ENCODE results near the gene IL26.
"Not testable (repeated sequence)": the region's sequence is repeated elsewhere in the genome, so short reads cannot be mapped to it uniquely, and the experiment has no call there.

IL26 gene

DNA sequence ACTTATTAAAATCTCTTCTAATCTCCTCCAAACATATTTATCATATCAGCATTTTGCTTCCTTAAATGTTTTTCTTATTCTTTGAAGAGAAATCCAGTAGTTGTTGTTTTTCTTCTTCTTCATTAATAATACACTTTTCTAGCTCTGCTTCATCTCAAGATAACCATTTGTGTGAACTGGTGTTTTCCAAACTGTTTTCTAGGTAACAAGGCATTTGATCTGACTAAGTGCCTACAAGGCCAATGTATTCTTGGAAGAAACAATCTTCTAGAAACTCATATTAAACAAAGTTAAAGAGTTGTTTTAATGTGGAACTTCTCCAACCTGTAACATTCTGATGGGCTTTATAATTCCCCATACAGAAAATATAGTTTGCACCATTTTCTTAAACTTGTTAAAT is 35.3 kb downstream of the IL26 start:
- no peak for DNase-seq

- DNase-seq, result peak; percentile 31
Measured at GRCh38 chr12:68189821-68190242, 35.8 kb downstream of the IL26 start.

GRCh38 chr12:68185598-68185997 is 40.0 kb downstream of the IL26 start:
- DNase-seq, result no peak

GRCh38 chr12:68180792-68181744 is 44.5 kb downstream of the IL26 start:
- peak; percentile 82 for DNase-seq

- no peak for DNase-seq
Measured at GRCh38 chr12:68178774-68179439, 46.7 kb downstream of the IL26 start.

DNA sequence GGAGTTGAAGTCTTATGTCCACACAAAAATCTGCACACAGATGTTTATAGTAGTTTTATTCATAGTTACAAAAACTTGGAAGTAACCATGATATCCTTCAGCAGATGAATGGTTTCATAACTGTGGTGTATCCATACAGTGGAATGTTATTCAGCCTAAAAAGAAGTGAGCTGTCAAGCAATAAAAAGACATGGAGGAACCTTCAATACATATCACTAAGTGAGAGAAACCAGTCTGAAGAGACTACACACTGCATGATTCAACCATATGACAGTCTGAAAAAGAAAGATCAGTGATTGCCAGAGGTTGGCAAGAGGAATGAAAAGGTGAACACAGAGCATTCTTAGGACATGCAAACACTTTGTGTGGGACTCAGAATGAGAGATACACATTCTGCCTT is 47.4 kb downstream of the IL26 start:
- DNase-seq, result no peak

- no peak for DNase-seq
Measured at GRCh38 chr12:68177562-68177961, 48.0 kb downstream of the IL26 start.

DNA sequence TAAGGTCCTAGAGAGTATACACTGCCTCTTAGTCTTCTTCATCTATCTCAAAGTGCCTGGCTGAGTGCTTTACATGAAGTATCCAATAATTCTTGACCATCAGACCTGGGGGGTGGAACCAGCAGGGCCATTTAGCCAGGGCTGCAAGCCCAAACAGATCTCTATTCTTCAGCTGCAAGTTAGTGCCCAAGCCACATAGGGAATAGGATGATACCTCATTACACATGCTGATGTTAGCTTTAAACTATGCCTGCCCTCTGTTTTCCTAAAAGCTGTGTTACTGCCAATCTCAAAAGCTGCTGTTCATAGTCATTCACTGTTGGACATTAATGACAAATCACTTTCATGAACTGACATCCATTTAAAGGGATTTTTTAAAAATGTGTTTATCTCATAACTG is 49.4 kb downstream of the IL26 start:
- no peak for DNase-seq

- no peak for DNase-seq
Measured at GRCh38 chr12:68175557-68176061, 50.0 kb downstream of the IL26 start.

- DNase-seq, result not testable (repeated sequence)
Measured at GRCh38 chr12:68174761-68175160, 50.8 kb downstream of the IL26 start.

DNA sequence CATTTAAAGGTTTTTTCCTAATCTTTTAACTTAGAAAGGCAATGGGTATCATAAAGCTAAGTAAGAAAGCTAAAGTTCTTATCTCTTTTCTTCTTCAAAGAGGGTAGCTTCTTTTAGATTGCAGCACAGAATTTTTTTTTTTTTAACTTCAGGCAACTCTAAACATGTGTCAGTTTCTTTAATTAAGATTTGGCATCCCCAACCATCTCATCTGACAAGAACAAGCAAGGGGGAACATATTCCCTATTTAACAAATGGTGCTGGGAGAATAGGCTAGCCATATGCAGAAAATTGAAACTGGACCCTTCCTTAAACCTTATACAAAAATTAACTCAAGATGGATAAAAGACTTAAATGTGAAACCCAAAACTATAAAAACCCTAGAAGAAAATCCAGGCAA is 51.8 kb downstream of the IL26 start:
- DNase-seq, result no peak

DNA sequence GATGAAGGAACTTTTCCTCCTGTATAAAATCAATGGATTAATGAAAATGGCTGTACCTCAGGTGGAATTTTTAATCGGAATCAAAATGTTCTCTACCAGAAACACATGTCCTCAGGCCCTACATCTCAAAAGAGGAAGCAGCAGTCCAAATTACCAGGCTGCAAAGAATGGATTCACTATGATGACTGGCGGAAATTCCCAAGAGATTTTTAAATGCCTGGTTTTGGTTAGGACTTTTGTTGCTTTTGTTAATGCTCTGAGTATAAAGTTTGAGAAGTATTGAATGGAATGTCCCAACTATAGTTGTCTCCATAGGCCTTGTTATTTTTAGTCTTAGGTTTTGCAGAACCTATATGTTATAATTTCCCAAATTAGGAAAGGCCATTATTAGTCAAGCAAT is 54.9 kb downstream of the IL26 start:
- DNase-seq, result no peak

DNA sequence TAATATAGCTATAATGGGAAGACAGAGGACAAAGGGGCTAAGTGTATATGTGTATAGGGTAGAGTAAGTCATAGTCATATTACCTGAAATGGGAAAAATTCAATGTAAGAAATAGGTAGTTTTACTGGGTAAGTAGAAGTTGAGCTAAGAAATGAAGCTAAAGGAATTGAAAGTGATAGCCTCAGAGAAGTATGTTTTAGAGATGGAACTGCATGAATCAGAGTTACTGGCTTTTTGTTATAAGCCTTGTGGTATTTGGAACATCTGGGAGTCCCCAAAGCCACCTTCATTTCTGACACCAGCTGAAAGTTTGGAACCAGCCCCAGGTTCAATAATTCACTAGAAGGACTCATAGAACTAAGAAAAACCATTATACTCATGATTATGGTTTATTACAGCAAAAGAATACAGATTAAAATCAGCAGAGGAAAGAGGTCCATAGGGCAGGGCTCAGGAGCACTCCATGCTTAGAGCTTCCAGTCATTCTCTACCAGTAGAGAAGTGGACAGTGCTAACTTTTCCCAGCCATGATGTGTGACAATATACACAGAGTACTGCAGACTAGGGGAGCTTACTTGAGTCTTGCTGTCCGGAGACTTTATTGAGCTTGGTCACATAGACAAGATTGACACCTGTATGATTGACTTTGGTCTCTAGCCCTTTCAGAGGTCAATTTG is 56.3 kb downstream of the IL26 start:
- no peak for DNase-seq

GRCh38 chr12:68166317-68166831 is 59.2 kb downstream of the IL26 start:
- no peak for DNase-seq

DNA sequence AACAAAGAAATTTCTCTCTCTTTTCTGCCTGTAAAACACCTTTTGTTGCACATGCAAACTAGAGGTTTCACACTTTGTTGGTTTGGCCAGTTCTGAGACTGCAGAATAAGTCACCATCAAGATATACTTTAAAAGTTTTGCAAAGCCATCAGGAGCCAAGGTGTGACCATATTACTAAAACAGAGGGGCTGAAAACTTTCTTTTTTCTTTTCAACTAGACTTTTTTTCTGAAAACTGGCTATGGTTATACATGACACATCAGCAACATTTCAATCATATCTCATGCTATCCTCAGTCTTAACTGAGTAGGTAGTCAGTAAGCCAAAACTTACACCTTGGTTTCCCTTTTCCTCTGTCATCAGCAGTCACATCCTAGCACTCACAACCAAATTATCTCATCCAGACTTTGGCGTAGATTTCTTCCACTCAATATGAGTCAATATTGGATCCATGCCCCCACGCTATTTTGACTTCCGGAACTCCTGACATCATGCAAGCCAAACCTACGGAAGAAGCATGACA is 62.0 kb downstream of the IL26 start:
- no peak for DNase-seq

GRCh38 chr12:68162374-68162773 is 63.2 kb downstream of the IL26 start:
- no peak for DNase-seq

DNA sequence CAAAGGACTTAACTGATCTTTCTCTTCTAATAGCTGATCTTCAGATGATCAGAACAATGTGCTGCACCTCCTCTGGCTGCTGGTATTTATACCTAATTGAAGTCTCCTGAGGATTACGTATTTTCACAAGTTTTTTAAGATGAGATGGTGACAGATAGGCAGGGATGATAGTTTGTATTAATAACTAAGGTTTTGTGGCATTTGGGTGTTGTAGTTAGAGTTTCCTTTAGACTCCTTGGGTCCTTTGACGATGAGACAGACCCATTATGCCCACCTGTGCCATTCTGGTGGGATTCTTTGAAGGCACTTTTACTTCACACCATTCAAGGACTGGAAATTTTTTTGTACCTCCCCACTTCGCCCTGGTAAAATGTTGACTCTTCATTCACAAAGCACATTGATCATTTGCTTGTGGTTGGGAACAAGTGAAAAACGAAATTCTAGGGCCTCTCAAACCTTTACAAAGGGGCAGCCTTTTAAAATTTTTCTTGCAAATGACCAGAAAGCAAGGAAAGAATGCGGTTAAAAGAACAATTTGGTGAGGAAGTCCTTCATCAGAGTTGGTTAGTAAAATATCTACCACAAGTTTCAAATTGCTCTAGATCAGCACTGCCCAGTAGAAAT is 65.8 kb downstream of the IL26 start, which contains the start of gene IFNG:
Gene IFNG (minus strand): TSS at position 60 of the 624 bp plus-strand sequence. CDS start 125 bp downstream, outside the sequence.
- DNase-seq, result no peak

GRCh38 chr12:68158432-68158831 is 67.2 kb downstream of the IL26 start:
- DNase-seq, result no peak

- DNase-seq, result no peak
Measured at GRCh38 chr12:68157380-68157779, 68.2 kb downstream of the IL26 start.

GRCh38 chr12:68156636-68157035 is 69.0 kb downstream of the IL26 start:
- DNase-seq, result no peak

DNA sequence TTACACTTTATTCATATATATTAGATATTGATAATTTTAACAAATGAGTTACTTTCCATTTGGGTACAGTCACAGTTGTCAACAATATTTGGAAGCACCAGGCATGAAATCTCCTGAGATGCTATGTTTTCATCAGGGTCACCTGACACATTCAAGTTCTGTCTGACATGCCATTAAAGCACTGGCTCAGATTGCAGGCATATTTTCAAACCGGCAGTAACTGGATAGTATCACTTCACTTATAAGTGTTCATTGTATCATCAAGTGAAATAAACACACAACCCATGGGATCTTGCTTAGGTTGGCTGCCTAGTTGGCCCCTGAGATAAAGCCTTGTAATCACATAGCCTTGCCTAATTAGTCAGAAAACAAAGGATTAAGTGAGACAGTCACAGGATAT is 70.8 kb downstream of the IL26 start:
- peak; percentile 70 for DNase-seq
